Measurements from ENCODE around the gene SLC6A18.

SLC6A18 gene

GRCh38 chr5:1257841-1258240 lies 32.7 kb downstream of the SLC6A18 start:
- no peak for TF ChIP-seq EZH2phosphoT487 (conservative IDR thresholded peaks at IDR 0.05; ENCODE audit: low read length)
- no peak for TF ChIP-seq CTCF (IDR thresholded peaks at IDR 0.05; ENCODE audit: insufficient read depth, low read length, poor library complexity, severe bottlenecking)
- Histone ChIP-seq H3K4me3 (ENCODE audit: insufficient read depth, low read length, poor library complexity, severe bottlenecking) (no peak overlapping the region), H3K27me3 (ENCODE audit: low read length) (no peaks in the 10 kb centered on the region), H3K9me2 (replicated peaks; ENCODE audit: insufficient read depth, low read length) (no peaks in the 10 kb centered on the region), H3K36me3 (ENCODE audit: low read length) (no peaks in the 10 kb centered on the region), H3F3A (ENCODE audit: insufficient read depth) (no peaks in the 10 kb centered on the region), H3K9ac (ENCODE audit: low read length) (no peak overlapping the region), H3K27ac (ENCODE audit: low read depth, low read length) (no peak overlapping the region), H2AFZ (ENCODE audit: low read depth, low read length, severe bottlenecking) (no peak overlapping the region), H3K9me3 (ENCODE audit: insufficient read depth, low read length) (no peaks in the 10 kb centered on the region), H4K20me1 (ENCODE audit: low read depth, low read length) (no peaks in the 10 kb centered on the region), H3K4me2 (ENCODE audit: low read depth, low read length, poor library complexity, severe bottlenecking) (no peak overlapping the region), H3K79me2 (ENCODE audit: insufficient read depth, low read length) (no peaks in the 10 kb centered on the region)

- H2AFZ ChIP-seq (ENCODE audit: low read depth, low read length, severe bottlenecking): no peak overlapping the region
- no peaks in the 10 kb centered on the region for H3K36me3 ChIP-seq (ENCODE audit: low read length)
- no peak for TF ChIP-seq CTCF (IDR thresholded peaks at IDR 0.05; ENCODE audit: insufficient read depth, low read length, poor library complexity, severe bottlenecking)
- TF ChIP-seq EZH2phosphoT487 (conservative IDR thresholded peaks at IDR 0.05; ENCODE audit: low read length): no peak
- H3K9ac ChIP-seq (ENCODE audit: low read length): no peak overlapping the region
- H3K4me3 ChIP-seq (ENCODE audit: insufficient read depth, low read length, poor library complexity, severe bottlenecking): no peak overlapping the region
- no peaks in the 10 kb centered on the region for H3K9me3 ChIP-seq (ENCODE audit: insufficient read depth, low read length)
- no peaks in the 10 kb centered on the region for H3F3A ChIP-seq (ENCODE audit: insufficient read depth)
- no peaks in the 10 kb centered on the region for H4K20me1 ChIP-seq (ENCODE audit: low read depth, low read length)
- no peaks in the 10 kb centered on the region for H3K27me3 ChIP-seq (ENCODE audit: low read length)
- H3K4me2 ChIP-seq (ENCODE audit: low read depth, low read length, poor library complexity, severe bottlenecking): no peak overlapping the region
- no peaks in the 10 kb centered on the region for H3K79me2 ChIP-seq (ENCODE audit: insufficient read depth, low read length)
- no peak overlapping the region for H3K27ac ChIP-seq (ENCODE audit: low read depth, low read length)
- no peaks in the 10 kb centered on the region for H3K9me2 ChIP-seq (replicated peaks; ENCODE audit: insufficient read depth, low read length)
Observed at GRCh38 chr5:1259806-1260480, 34.8 kb downstream of the SLC6A18 start.

GRCh38 chr5:1261643-1262042 lies 36.5 kb downstream of the SLC6A18 start:
- no peak overlapping the region for H3K9ac ChIP-seq (ENCODE audit: low read length)
- no peak overlapping the region for H2AFZ ChIP-seq (ENCODE audit: low read depth, low read length, severe bottlenecking)
- no peaks in the 10 kb centered on the region for H3F3A ChIP-seq (ENCODE audit: insufficient read depth)
- no peaks in the 10 kb centered on the region for H3K9me3 ChIP-seq (ENCODE audit: insufficient read depth, low read length)
- no peak overlapping the region for H3K27ac ChIP-seq (ENCODE audit: low read depth, low read length)
- no peak overlapping the region for H3K4me3 ChIP-seq (ENCODE audit: insufficient read depth, low read length, poor library complexity, severe bottlenecking)
- H3K9me2 ChIP-seq (replicated peaks; ENCODE audit: insufficient read depth, low read length): no peaks in the 10 kb centered on the region
- H4K20me1 ChIP-seq (ENCODE audit: low read depth, low read length): no peaks in the 10 kb centered on the region
- no peaks in the 10 kb centered on the region for H3K79me2 ChIP-seq (ENCODE audit: insufficient read depth, low read length)
- TF ChIP-seq CTCF (IDR thresholded peaks at IDR 0.05; ENCODE audit: insufficient read depth, low read length, poor library complexity, severe bottlenecking): no peak
- TF ChIP-seq EZH2phosphoT487 (conservative IDR thresholded peaks at IDR 0.05; ENCODE audit: low read length): no peak
- H3K27me3 ChIP-seq (ENCODE audit: low read length): no peaks in the 10 kb centered on the region
- no peak overlapping the region for H3K4me2 ChIP-seq (ENCODE audit: low read depth, low read length, poor library complexity, severe bottlenecking)
- no peaks in the 10 kb centered on the region for H3K36me3 ChIP-seq (ENCODE audit: low read length)

All from SU-DHL-6 (cell line).